ENCODE data around the gene KLRC2. TPM values are rescaled to one million over a fixed set of nuclear protein-coding genes. Genes with fewer than 3 reads are reported as not detected.

The KLRC2 gene
- polyA plus RNA-seq, 3 donors: not detected

DNA sequence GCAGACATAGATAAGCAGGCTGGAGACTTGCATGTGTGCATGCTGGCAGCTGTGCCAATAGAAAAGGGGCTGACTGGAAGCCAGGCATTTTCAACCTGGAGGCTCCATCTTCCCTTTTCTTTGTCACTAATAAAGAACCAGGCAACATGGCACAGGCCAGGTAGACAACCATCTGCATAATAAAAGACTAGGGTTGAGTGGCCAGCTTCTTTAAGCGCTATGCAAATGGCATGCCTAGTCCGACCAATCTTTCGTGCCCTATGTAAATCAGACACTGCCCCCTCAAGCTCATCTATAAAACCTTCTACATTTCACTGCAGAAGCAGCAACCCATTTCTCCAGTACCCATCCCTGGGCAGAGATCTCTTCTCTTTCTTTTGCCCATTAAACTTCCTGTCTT, 21.9 kb upstream of the KLRC2 start:
- no peak overlapping the region for H2AFZ ChIP-seq (ENCODE audit: insufficient read depth, low read depth, low read length, poor library complexity, severe bottlenecking)
- no peak overlapping the region for H3K4me3 ChIP-seq (replicated peaks in 1 of 3; ENCODE audit: low read depth in 2 of 3, low read length in 3 of 3)
- H3K36me3 ChIP-seq (replicated peaks in 1 of 2; ENCODE audit: control insufficient read depth in 1 of 2, insufficient read depth in 2 of 2, low read length in 2 of 2): no peaks in the 10 kb centered on the region
- H3K27me3 ChIP-seq (ENCODE audit: control insufficient read depth in 2 of 2, insufficient read depth in 2 of 2, low read length in 2 of 2): no peaks in the 10 kb centered on the region
- Mint-ChIP-seq H3K27ac (no peak overlapping the region), H3K27me3 (ENCODE audit: low read depth in 3 of 3) (peaks cover 0 to 4% (median 0%) of the 10 kb centered on the region in 3 donors), H3K4me1 (no peaks in the 10 kb centered on the region), H3K4me3 (no peak overlapping the region), H3K36me3 (no peaks in the 10 kb centered on the region), H3K9me3 (peaks cover 18 to 45% (median 34%) of the 10 kb centered on the region in 7 donors)
- no peaks in the 10 kb centered on the region for H3K4me1 ChIP-seq (ENCODE audit: control insufficient read depth in 1 of 2, insufficient read depth in 2 of 2, low read length in 2 of 2)
- H3K27ac ChIP-seq (ENCODE audit: low read depth in 1 of 2, low read length in 2 of 2): no peak overlapping the region
- intact Hi-C loops (cut with micrococcal nuclease): no loop called here
- 97% methylated on average over 3 of the region's 3 CpGs for WGBS (ENCODE audit: insufficient coverage)
- H3K79me2 ChIP-seq (ENCODE audit: insufficient read depth, low read length): no peaks in the 10 kb centered on the region
- H3K4me2 ChIP-seq (replicated peaks; ENCODE audit: extremely low read depth, low read length, poor library complexity, severe bottlenecking): no peak overlapping the region
- DNase-seq: no peak
- H3K9me3 ChIP-seq (replicated peaks in 1 of 2; ENCODE audit: control insufficient read depth in 1 of 2, insufficient read depth in 1 of 2, low read length in 2 of 2): peaks cover 17% of the 10 kb centered on the region in 2 donors
- no peak overlapping the region for H3K9ac ChIP-seq (ENCODE audit: insufficient read depth, low read length, poor library complexity, severe bottlenecking)
- H4K20me1 ChIP-seq (ENCODE audit: insufficient read depth, low read length): no peaks in the 10 kb centered on the region
- no peak for TF ChIP-seq CTCF (IDR thresholded peaks at IDR 0.05)

- no peaks in the 10 kb centered on the region for H3K4me1 ChIP-seq (ENCODE audit: control insufficient read depth in 1 of 2, insufficient read depth in 2 of 2, low read length in 2 of 2)
- no peak overlapping the region for H3K9ac ChIP-seq (ENCODE audit: insufficient read depth, low read length, poor library complexity, severe bottlenecking)
- Mint-ChIP-seq H3K27me3 (ENCODE audit: low read depth in 3 of 3) (peaks cover 0 to 3% (median 0%) of the 10 kb centered on the region in 3 donors), H3K4me1 (no peaks in the 10 kb centered on the region), H3K27ac (no peak overlapping the region), H3K4me3 (no peak overlapping the region), H3K36me3 (no peaks in the 10 kb centered on the region), H3K9me3 (peaks cover 15 to 40% (median 30%) of the 10 kb centered on the region in 7 donors)
- no peaks in the 10 kb centered on the region for H3K79me2 ChIP-seq (ENCODE audit: insufficient read depth, low read length)
- H3K4me3 ChIP-seq (replicated peaks in 1 of 3; ENCODE audit: low read depth in 2 of 3, low read length in 3 of 3): no peak overlapping the region
- no peaks in the 10 kb centered on the region for H3K27me3 ChIP-seq (ENCODE audit: control insufficient read depth in 2 of 2, insufficient read depth in 2 of 2, low read length in 2 of 2)
- no CpG with 5 or more reads among the region's 2 CpGs for WGBS (ENCODE audit: insufficient coverage)
- H3K27ac ChIP-seq (ENCODE audit: low read depth in 1 of 2, low read length in 2 of 2): no peak overlapping the region
- H3K9me3 ChIP-seq (replicated peaks in 1 of 2; ENCODE audit: control insufficient read depth in 1 of 2, insufficient read depth in 1 of 2, low read length in 2 of 2): peaks cover 17% of the 10 kb centered on the region in 2 donors
- H3K4me2 ChIP-seq (replicated peaks; ENCODE audit: extremely low read depth, low read length, poor library complexity, severe bottlenecking): no peak overlapping the region
- no peak overlapping the region for H2AFZ ChIP-seq (ENCODE audit: insufficient read depth, low read depth, low read length, poor library complexity, severe bottlenecking)
- H3K36me3 ChIP-seq (replicated peaks in 1 of 2; ENCODE audit: control insufficient read depth in 1 of 2, insufficient read depth in 2 of 2, low read length in 2 of 2): no peaks in the 10 kb centered on the region
- no peaks in the 10 kb centered on the region for H4K20me1 ChIP-seq (ENCODE audit: insufficient read depth, low read length)
- no peak for TF ChIP-seq CTCF (IDR thresholded peaks at IDR 0.05)
- DNase-seq: no peak
- intact Hi-C loops (cut with micrococcal nuclease): no loop called here
These were observed 21.0 kb upstream of the KLRC2 start for GRCh38 chr12:10456856-10457255.
